GM21619 (cell line): Measurements from ENCODE around the gene PET117.
A peak's percentile ranks its signal among the peaks of the same experiment; 100 is the strongest.
"Not testable (repeated sequence)": the region's sequence is repeated elsewhere in the genome, so short reads cannot be mapped to it uniquely, and the experiment has no call there.

Experiments used
- ATAC-seq: cut with Tn5 transposase; IDR thresholded peaks from one replicate; pipeline ENCODE4 v1.9.1; 2021; ENCODE audit not compliant: unreplicated experiment

The PET117 gene, protein sequence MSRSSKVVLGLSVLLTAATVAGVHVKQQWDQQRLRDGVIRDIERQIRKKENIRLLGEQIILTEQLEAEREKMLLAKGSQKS

DNA sequence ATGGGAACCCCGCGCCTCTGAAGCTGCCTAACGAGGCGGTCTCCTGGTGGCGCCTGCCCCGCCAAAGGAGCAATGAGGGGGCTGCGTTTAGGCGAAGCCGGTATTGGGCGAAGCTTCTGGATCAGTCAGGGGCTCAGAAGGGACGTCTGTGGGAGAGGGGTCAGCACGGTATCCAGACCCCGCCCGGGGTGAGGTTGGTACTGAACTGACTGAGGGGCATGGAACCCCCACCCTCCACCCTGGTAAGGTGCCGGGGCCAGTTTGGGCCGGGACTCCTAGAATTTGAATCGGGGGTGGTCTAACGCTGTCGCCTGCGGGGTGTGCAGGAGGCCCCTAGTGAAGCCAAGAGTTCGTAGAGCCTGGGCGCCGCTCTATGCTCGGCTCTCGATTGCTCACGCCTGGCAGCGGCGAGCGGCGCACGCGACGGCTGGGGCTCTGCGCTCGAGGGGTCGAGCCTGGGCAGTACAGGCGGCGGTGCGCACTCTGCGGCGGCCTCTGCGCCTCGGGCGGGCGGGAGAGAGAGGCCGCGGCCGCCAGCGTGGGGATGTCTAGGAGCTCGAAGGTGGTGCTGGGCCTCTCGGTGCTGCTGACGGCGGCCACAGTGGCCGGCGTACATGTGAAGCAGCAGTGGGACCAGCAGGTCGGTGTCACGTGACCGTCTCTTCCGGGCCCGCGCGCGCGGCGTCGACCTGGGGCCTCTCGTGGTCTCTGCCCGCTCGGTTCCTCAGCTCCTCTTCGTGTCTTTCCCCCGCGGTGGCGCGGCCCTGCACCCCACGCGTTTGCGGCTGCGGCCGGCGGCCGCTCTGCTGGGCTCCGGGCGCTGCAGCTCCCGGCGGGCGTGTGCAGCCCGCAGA lies at the start of gene PET117, which contains the start of gene KAT14:
TSS of gene PET117 (plus strand) at position 452 of the 854 bp plus-strand sequence. CDS start at position 545, 93 bp downstream.
TSS of gene KAT14 (plus strand) at position 452 of the 854 bp plus-strand sequence. CDS start 4,798 bp downstream, outside the sequence.
- peak; percentile 87 for ATAC-seq

DNA sequence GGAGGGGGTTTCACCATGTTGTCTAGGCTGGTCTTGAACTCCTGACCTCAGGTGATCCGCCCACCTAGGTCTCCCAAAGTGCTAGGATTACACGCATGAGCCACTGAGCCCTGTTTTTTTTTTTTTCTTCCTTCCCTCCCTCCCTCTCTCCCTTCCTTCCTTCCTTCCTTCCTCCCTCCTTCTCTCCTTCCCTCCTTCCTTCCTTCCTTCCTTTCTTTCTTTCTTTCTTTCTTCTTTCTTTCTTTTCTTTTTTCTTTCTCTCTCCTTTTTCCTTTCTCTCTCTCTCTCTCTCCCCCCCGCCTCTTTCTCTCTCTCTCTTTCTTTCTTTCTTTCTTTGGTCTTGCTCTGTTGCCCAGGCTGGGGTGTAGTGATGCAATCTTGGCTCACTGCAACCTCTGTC lies 49.4 kb upstream of the PET117 start:
- ATAC-seq, result not testable (repeated sequence)

DNA sequence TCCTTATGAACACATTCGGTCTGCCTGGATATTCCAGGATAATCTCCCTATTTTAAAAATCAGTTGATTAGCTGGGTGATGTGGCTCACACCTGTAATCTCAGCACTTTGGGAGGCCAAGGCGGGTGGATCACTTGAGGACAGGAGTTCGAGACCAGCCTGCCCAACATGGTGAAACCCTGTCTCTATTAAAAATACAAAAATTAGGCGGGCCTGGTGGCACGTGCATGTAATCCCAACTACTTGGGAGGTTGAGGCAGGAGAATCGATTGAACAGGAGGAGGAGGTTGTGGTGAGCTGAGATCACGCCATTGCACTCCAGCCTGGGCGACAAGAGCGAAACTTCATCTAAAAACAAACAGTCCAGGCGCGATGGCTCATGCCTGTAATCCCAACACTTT lies 48.8 kb upstream of the PET117 start:
- not testable (repeated sequence) for ATAC-seq

DNA sequence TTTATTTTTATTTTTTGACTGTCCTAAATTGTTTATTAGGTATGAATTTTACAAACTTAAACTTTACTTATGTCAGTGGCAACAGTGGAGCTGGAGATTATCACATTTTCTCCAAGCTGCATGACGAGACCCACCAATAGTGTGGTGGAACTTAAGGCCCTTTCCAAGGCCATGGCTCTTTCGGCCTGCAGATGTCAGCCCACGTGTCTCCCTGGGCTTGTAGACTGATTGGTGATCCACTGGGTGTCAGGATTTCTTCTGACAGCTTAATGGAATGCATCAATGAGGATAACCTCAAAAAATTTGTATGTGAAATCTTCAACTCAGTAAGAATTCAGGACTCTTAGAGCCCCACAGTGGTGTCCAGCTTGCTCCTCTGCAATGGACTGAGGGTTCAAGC lies 47.6 kb upstream of the PET117 start:
- ATAC-seq, result no peak

DNA sequence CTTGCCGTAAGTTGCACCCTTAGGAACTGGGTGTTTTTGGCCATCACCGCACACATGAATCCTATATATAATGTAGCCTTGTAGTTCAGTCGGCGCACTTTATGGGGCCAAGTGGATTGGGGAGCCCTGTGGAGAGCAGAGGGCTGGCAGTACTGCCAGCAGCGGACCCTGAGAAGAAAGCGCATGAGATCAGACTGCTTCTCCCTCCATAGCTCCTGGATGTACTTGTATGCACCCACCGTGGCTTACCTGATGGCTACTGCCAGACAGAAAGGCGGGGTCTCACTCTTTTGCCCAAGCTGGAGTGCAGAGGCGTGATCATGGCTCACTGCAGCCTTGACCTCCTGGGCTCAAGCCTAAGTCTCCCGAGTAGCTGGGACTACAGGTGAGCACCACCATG lies 47.2 kb upstream of the PET117 start:
- no peak for ATAC-seq

DNA sequence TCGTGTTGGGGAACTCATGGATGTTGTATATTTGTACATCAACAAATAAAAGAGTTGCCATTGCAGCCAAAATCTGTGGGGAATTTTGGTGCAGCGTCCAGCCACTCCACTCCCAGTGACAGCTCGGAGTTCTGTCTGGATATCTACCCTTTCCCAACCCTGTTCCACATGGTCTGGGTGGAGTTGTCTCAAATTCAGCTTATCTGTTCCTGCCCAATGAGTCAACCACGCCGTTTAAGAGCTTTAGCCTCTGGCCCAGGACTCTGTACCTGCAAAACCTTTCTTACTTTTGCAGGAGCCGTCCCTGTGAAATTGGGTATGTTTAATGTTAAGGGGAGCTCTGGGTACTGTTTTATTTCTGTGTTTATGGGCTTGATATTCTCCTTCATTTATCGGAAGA lies 46.0 kb upstream of the PET117 start:
- no peak for ATAC-seq

DNA sequence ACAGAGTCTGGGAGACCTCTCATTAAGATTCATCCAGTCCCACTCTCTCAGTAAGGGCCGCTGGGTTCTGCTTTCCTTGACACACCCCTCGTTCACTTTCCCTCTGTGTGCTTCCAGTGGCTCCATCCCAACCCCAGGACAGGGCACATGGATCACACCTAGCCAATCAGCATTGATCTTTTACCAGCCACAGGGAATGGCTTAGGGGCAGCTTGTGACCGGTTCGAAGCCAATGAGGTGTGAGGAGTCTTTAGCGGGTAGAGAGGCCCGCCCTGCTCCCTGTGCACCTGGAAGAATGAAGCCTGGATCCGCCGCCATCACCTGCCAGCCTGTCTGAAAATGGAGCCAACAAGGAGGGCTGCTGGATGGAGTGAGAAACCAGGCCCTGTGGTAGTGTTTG lies 44.8 kb upstream of the PET117 start:
- no peak for ATAC-seq

DNA sequence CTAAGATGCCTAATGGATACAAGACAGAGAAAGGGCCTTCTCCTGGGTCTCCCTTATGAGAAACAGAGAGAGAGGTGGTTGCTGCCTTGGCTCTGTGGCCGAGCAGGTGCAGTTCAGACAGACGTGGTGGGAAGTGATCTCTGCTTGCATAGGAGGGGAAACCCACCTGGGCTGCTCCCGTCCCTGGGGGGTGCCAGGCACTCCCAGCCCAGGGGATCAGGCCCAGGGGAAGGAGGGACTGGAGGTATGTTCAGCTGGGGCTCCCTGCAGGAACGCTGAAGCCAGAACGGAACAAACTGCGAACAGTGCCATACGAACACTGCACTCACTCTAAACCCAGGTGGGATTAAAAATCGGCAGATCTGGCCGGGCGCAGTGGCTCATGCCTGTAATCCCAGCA lies 44.3 kb upstream of the PET117 start:
- ATAC-seq, result no peak

DNA sequence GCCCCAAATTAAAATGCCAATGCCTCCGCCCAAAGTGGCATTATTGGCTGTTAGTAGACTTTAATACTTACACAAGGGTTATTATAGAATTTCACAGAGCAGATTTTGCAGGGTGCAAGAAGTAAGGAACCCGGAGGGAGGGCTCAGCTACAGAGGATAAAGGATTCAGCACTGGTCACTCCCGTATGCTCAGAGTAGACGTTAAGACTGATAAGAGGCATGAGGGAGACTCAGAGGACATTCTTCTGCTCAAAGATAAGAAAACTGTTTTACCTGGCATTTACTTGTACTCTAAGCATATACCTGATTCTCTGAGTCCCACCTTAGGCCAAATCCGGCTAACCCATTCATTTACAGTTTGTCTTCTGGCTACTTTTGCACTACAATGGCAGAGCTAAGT lies 43.5 kb upstream of the PET117 start:
- ATAC-seq, result no peak

DNA sequence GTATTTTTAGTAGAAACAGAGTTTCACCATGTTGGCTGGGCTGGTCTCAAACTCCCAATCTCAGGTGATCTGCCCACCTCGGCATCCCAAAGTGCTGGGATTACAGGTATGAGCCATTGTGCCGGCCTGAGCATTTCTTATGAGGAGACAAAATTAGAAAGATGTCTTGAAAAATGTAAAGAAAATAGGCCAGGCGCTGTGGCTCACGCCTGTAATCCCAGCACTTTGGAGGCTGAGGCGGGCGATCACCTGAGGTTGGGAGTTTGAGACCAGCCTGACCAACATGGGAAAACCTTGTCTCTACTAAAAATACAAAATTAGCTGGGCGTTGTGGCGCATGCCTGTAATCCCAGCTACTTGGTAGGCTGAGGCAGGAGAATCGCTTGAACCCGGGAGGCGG lies 37.1 kb upstream of the PET117 start:
- not testable (repeated sequence) for ATAC-seq

DNA sequence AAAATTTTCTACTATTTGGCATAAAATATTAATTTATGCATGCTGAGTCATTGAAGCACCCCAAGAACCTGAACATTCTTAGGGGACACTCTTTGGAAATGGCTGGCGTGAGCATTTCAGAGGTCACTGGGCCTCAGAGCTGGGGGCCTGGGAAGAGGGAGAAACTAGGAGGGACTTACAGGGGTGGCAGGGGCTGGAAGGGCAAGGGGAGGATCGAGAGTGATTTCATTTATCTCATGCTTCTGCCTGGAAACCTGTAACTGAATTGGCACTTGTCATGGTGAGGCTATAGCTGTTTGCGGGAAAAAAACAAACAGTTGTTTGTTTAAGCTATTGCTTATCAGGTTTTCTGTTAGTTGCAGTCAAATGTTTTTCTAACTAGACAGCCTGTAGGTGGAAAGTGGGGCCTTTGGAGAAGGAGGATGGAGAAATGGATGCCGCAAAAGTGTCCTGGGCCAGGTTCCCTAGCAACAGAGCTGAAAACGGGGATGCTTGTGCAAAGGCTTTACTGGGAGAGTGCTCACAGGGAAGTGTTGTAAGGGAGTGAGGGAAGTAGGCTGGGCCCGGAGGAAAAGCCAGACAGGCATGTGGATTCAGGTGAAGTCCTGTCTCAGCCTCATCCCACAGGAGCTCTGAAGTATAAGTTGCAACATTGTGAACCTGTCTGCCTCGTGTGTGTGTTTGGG lies 36.4 kb upstream of the PET117 start:
- no peak for ATAC-seq

DNA sequence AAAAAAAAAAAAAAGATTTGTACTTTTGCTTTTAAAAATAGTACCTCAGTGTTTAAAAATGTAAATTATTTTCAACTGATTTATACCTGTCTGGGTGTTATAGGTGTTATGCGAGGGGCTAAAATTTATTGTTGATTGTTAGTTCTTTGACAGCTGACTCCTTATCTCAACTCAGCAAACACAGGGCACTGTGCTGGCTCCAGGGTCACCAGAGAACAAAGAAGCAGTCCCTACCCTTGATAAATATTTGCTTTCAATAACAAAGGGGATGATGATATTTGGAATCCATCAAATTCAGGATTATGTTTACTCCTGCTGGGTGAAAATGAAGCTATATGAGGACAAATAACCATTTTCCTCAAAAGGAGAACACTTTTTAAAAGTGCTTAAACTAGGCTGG lies 34.2 kb upstream of the PET117 start:
- no peak for ATAC-seq

DNA sequence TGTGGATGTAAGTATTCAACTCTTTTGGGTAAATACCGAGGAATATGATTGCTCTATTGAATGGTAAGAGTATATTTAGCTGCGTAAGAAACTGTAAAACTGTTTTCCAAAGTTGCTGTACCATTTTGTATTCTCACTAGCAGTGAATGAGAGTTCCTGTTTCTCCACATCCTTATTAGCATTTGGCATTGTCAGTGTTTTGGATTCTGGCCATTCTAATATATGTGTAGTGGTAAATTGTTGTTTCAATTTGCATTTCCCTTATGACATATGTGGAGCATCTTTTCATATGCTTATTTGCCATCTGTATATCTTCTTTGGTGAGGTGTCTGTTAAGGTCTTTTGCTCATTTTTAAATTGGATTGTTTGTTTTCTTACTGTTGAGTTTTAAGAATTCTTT lies 29.3 kb upstream of the PET117 start:
- no peak for ATAC-seq

DNA sequence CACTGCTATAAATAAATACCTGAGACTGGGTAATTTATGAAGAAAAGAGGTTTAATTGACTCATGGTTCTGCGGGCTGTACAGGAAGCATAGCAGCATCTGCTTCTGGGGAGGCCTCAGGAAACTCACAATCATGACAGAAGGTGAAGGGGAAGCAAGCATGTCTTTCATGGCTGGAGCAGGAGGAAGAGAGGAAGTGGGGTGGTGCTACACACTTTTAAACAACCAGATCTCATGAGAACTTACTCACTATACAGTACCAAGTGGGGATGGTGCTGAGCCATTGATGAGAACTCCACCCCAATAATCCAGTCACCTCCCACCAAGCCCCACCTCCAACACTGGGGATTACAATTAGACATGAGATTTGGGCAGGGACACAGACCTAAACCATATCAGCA lies 9.1 kb upstream of the PET117 start:
- ATAC-seq, result not testable (repeated sequence)

DNA sequence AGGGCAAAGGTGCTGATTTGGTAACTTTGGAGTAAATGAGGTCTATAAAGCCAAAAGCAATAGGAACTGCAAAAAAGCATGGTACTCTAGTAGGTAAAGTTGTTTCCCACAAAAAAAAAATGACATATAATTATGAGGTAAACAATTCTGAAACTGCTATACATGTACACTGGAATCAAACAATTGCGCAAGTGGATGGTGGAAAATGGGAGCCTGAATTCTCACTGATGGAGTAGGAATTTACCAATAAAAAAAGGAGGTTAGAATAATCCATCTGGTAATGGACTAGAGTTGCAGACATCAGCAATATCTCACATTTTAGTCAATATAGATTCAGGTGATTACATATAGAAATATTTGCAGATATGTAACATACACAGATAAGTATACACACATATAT lies 5.0 kb upstream of the PET117 start:
- no peak for ATAC-seq

DNA sequence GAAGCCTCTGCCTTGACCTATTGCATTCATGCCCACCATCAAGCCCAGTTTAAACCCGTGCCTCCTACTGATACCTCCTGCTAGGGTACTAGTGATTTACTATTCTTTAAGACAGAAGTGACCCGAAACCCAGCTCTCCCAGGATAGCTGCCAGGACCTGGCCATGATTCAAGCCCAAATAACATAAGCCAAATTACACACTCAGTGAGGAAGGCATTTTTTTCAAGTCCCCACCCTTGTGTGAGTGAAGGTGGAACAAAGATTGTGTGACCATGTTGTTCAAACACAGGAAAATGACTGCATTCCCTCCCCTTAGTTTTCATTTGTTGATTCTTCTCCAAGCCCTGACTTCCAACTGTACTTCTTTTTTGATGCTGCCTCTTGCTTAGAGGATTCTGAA lies 3.7 kb upstream of the PET117 start:
- no peak for ATAC-seq

DNA sequence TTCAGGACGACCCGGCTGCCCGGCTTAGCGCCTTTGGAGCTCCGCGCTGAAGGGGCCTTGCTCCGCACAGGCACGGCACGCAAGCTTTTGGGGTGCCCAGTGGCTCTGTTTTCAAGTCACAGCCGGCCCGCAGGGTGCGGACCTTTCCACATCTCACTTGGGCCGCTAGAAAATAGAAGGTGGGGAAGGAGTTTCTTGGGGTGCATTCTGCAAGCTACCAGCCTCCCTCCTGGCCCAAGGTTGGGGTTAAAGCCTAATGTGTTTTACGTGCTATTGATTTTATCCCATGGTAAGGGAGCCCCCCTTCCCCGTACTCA lies 561 bp downstream of the PET117 start:
- no peak for ATAC-seq

DNA sequence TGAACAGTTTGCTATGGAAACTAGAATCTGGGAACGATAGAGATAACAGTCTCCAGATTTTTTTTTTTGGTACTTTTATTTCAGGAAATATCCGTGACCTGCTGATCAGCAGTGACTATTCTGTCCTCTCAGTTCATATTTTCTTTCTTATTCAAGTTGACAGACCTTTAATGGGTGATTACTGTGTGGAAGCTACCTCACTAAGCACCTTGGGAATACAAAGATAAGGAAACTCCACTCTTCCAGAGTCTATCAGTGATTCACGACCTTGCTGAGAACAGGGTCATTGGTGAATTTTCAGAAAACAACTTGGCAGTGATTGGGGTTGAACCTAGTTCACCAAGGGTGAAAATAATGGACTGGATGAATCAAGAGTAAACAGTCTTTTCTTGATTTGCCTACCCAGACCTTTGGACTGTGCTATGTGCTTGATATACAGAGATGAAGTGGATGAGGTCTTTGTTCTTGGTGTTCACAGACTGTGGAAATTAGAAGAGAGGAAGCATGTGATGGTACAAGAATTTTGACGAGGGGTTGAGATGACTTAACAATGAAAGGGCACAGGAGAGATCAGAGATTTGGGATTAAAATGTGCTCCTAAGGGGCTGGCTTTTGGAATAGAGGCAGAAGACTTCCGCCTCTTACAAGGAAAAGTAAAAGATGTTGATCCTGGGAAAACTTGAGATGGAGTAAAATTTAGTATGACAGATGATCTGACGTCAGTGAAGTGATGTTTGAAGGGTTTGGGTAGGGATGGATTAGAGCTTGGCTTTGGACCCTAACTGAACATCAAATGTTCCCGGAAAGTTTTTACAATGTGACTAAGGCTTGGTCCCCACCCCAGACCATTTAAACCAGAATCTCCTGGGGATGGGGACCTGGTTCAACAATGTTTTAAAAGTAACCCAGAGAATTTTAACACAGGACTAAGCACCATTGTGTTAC lies 1.2 kb downstream of the PET117 start:
- no peak for ATAC-seq

DNA sequence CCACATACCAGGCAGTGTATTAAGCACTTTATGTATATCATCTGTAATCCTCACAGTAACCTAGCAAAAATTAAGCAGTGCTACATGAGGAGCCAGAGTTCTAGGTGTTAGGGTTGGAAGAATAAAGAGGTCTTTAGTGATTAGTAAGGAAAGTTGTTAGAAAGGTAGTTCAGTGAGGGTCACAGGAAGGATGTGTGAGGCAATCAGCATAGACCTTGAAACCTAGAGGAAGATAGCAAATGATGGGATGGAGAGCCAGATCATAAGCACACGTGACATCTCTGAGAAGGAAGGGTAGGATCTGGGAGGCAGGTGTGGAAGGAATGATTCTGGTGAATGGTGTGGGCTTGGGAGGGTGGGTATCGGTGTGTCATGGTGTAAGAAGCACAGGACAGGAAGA lies 2.2 kb downstream of the PET117 start:
- ATAC-seq, result no peak

DNA sequence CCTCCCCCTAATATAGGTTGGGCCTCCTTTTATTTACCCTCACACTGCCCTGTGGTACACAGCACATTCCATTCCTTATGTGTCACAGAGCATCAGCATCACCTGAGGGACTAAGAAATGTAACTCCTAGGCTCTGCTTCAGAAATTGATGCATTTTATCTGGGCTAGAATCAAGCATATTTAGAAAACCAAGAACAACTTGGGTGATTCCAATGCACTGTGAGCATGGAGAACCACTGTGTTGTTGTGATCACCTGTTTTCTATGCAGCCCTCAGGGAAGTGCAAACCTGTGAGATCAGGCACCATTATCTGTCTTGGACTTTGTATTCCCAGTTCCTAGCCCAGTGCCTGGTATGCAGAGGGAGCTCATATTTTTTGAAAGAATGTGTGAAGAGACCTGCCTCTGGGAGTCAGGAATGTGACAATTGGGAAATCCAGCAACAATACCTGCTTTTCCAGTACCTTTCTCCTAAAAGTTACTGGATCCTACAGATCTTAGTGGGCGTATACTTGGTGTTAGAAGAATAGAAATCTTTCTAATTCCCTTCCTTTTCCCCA lies 7.0 kb downstream of the PET117 start:
- ATAC-seq, result no peak

DNA sequence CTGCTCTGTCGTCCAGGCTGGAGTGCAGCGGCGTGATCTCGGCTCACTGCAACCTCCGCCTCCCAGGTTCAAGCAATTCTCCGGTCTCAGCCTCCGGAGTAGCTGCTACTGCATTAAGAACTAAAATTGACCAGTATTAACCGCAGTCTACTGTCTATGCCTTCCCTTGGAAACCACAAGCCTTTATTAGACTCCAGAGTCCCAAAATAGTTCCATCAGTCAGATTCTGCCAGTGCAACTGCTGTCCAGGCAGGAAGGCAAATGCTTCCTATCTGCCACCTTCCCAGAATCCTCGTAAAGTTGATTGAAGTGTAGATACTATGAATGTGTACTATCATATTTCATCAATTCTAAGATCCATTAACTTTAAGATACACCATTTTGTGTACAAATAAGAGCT lies 16.7 kb downstream of the PET117 start:
- no peak for ATAC-seq
